Central memory CD4-positive, alpha-beta T cell (primary cell): ENCODE results near the gene CCM2.
A peak's percentile ranks its signal among the peaks of the same experiment; 100 is the strongest.

Experiments used
- DNase-seq: peaks from one replicate; pipeline ENCODE4 v3.0.0; 2022
- total RNA-seq, 3 experiments: gene quantifications; one replicate each; lab custom pipeline; 2026; lab: John Stamatoyannopoulos, UW

CCM2 gene
- 42.6 to 188 (median 114) reads per million in 3 experiments for total RNA-seq

- DNase-seq = no peak
Measured at GRCh38 chr7:45000093-45001032, at the start of gene CCM2. Gene CCM2, plus strand, starts transcription at chr7:45000201. Its CDS starts 133 bp downstream, at chr7:45000334.

DNA sequence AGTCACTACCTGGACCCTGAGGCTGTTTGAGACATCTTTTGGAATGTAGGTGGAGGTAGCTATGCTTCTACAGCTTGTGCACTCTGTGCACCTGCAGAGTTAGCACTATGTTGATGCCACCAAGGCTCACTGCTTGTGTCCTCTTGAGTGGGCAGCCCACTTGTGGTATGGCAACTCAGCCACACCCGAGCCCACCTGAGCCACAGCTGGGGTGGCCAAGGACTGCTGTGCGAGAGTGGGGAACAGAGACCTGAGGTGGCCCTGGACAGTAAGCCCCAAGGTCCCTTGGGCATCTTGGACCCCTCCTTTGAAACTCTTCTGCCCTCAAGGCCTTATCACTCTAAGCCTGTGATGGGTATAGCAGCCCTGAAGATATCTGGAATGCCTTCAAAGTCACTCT, 46.8 kb upstream of the CCM2 start:
- no peak for DNase-seq

GRCh38 chr7:44955733-44956132, 44.3 kb upstream of the CCM2 start:
- no peak for DNase-seq

DNA sequence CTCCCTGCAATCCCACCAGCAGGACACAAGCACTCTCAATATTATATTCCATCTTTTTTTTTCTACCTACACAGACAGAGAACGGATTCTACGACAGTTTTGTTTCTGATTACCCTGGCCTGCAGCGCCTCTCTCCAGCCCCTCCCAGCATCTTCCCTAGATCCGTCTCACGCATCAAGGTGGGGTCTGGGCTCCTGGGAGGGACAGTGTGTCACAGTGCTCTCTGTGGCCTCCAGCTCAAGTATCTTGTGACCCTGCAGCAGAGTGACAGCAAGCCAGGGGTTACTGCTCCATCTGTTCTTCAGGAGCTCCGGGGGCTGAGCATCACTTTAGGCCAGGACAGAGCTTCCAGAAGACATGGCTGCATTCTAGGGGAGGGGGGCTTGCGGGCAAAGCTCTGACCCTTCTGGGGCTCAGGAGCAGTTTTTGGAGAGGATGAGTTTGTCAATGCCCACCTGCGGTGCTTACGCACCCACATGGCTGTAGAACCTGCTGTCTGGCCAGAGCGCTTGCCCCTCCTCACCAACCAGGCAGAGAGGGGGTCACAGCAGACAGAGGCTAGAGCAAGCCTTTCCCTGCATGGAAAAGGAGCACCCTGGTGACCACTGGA, 43.7 kb upstream of the CCM2 start:
- no peak for DNase-seq

GRCh38 chr7:44958645-44959344, 41.2 kb upstream of the CCM2 start:
- DNase-seq = no peak

- DNase-seq = peak; percentile 78
Measured at GRCh38 chr7:44959433-44959951, 40.5 kb upstream of the CCM2 start.

GRCh38 chr7:44960011-44960580, 39.9 kb upstream of the CCM2 start:
- DNase-seq = no peak

DNA sequence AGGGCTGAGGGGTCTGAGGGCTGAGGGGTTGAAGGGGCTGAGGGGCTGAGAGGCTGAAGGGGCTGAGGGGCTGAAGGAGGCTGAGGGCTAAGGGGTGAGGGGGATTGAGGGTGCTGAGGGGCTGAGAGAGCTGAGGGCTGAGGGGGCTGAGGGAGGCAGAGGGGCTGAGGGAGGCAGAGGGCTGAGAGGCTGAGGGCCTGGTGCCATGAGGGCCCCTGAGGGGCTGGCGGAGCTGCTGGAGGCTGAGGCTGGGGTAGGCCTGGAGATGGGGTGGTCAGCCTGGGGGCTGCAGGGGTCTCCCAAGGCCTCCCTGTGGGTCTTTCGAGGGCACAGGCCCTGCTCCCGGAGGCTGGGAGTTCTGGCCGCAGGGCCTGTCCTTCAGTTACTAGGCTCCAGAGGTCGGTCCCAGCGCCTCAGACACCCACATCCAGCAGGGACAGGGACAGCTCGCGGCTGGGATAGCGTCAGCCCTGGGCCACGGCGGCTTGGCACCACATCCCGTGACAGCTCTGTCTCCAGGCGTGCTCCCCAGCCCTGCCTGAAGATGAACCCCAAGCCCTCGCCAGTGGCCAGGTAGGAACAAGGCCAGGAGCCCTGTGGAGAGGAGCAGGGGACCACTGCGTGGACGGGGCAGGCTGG, 38.0 kb upstream of the CCM2 start:
- DNase-seq = no peak

DNA sequence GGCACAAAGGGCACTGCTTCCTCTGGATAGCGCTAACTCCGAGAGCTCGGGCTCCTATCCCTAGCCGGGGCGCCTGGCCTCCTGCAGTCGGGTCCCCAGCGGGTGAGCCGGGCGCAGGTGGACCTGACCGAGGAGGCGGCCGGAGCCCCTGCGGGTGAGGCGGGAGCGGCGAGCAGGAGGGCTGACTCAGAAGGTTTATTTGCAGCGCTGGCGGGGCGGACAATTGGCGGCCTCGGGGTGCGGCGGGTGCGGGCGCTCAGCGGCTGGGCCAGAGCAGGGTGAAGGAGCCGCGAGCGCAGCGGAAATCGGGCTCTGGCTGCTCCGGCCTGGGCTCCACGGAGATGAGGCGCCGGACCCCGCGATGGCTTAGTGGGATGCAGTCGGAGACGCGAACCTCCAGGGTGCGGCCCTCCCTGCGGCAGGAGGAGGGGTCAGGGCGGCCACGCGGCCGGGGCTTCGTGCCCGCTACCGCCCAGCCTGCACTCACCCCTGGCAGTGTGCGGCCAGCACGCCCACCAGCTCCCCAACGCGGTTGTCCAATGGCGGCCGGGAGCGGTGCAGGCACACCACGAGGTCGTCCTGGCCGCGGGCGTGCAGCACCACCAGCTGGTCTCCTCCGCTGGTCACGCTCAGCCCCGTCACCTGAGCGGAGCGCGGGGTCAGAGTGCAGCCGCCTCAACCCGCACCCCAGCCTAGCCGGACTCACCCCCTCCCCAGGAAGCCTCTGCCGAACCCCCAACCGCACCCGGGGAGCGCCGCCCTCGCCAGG, 37.3 kb upstream of the CCM2 start:
- no peak for DNase-seq

- DNase-seq = no peak
Measured at GRCh38 chr7:44963364-44964290, 36.4 kb upstream of the CCM2 start.

DNA sequence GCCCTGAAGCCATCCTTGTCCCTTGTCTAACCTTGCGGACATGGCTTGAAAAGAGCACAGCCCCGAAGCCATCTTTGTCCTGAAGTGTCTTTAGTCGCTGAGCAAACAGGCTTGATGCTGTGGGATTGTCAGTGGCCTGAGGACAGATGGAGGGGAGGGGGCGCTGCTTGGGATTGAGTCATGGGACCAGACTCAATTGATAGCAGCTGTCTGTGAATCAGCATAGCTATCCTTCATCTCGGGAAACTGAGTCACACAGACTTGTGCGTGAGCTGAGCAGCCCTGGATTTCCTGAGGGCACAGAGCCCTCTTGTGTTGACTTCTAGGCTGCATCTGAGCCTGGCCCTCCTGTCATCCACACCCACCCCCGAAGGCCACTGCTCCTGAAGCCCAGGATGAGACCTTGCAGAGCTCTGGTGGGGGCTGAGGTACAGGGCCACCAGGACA, 35.6 kb upstream of the CCM2 start:
- DNase-seq = no peak

DNA sequence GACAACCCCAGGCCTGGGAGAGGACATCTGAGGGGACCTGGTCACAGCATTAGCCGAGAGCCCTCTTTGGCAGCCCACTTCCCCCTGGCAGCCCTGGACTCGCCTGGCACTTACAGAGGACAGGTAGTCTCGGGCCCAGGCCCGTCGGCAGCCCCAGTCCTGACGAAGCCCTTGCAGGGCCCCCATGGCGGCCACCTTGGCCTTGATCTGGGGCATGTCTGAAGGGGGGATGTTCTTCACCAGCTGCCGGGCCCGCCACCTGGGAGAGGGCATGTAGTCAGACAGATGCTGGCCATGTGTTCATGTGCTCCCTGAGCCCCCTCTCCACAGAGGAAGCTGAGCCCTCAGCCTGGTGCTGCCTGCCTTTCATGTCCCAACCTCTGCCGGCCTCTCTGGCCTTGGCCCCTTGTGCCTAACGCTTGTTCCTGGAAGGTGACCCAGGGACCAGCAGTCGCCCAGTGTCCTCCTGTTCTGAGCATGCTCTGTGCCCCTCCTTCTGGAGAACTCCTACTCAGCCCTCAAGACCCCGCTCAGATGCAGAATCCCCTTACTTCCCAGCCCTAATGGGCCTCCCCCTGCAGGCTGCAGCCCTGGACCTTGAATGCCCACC, 35.1 kb upstream of the CCM2 start:
- no peak for DNase-seq

GRCh38 chr7:44965441-44965903, 34.5 kb upstream of the CCM2 start:
- no peak for DNase-seq

DNA sequence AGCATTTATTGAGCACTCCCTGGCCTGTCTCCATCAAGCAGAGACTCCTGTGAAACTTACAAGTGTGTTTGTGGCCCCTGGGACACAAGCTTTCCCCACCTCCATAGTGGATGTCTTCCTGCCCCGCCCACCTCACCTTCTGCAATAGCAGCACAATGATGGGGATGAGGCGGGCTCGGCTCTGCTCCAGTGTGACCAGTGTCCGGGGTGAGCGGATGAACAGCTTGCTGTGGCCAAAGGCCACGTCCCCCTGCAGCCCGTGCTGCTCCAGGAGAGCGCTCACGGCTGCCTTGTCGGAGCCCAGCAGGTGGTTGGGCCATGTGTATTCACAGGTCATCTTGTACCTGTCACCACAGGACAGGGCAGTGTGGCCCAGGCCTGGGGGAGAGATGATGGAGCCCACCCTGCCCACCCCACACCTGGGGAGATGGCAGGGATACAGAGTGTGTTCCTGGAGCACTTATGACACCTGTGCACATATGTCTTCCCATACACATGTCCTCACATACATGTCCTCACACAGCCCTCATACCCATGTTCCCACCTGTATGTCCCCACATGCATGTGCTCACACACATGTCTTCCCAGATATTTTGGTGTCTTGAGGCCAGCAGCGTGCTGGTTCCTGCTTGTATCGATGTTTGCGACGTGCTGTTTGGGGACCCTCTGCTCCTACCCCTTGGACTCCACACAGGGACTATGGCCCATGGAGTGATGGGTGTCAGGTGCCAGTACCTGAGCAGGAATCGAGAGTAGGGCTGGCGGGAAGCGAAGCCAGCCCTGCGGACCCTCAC, 33.9 kb upstream of the CCM2 start:
- no peak for DNase-seq

DNA sequence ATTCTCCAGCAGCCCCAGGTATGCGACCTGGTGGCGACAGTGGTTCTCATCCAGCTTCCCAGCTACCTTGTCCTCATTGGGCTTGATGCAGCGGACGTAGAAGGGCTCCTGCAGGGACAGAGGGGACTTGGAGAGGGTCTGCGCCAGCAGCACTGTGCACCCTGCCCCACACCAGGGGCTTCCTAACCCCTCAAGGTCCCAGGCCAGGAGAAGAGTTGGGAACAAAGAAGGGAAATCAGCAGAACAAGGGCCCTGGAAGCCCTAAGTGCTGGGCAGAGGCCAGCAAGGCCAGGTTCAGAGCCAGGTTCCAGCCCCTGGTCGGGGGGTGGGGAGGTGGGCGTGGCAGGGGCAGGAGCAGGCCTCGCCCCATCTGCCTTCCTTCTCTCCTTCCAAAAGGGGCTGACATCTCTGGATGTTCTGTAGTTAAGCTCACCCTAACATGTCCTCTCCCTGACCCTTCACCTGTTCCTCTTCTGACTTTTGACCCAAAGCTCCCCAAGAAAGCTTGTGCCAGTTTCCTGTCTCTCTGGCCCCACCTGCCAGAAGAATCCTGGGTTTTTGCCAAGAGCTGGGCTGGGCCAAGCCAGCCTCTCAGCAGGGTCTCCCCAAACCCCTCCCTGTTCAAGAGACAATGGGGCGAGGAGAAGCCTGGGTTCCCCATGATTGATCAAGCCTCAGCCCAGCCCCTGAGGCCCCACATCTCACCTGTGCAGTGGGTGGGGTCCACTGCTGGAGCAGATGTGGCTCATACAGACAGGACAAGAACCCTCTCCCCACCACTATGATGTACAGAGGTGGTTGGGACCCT, 33.1 kb upstream of the CCM2 start:
- no peak for DNase-seq

- DNase-seq = no peak
Measured at GRCh38 chr7:44967571-44968446, 32.2 kb upstream of the CCM2 start.
